ENCODE measurements around the gene RAPGEF4. TPM values are rescaled to one million over a fixed set of nuclear protein-coding genes. Genes with fewer than 3 reads are reported as not detected.

Gene RAPGEF4
- total RNA-seq, 1 experiment from 2014 or later: 2.2 TPM

- TF ChIP-seq ARID4B (CRISPR knock-in tag; IDR thresholded peaks at IDR 0.05; ENCODE audit: borderline replicate concordance): no peak
These were observed 159.2 kb downstream of the RAPGEF4 start (continued) for GRCh38 chr2:172894689-172895387.

GRCh38 chr2:172896661-172897081, 161.0 kb downstream of the RAPGEF4 start:
- Mint-ChIP-seq H3K27ac (no peak overlapping the region), H3K36me3 (no peaks in the 10 kb centered on the region), H3K4me1 (no peaks in the 10 kb centered on the region), H3K9me3 (no peaks in the 10 kb centered on the region), H3K4me3 (no peak overlapping the region), H3K27me3 (ENCODE audit: low read depth) (no peaks in the 10 kb centered on the region)
- ChIA-PET CTCF (interaction anchor here (1.9 kb wide), 1 partner anchor 35 kb away, joined by 5 read pairs; no protein-coding TSS in a partner anchor), POLR2A (interaction anchor here (0.7 kb wide), 1 partner anchor 186 kb away, joined by 5 read pairs; no protein-coding TSS in a partner anchor)
- TF ChIP-seq ZBTB43 (CRISPR knock-in tag; IDR thresholded peaks at IDR 0.05) (no peak), SMAD3 (CRISPR knock-in tag; IDR thresholded peaks at IDR 0.05; ENCODE audit: borderline replicate concordance) (no peak), FOXJ3 (CRISPR knock-in tag; IDR thresholded peaks at IDR 0.05; ENCODE audit: borderline replicate concordance) (no peak), CREB1 (CRISPR knock-in tag; IDR thresholded peaks at IDR 0.05) (no peak), CBFB (CRISPR knock-in tag; IDR thresholded peaks at IDR 0.05; ENCODE audit: low read depth) (no peak), ZNF263 (CRISPR knock-in tag; IDR thresholded peaks at IDR 0.05; ENCODE audit: low read depth) (no peak), ZNF317 (CRISPR knock-in tag; IDR thresholded peaks at IDR 0.05; ENCODE audit: borderline replicate concordance, low read depth) (no peak), RORB (CRISPR knock-in tag; IDR thresholded peaks at IDR 0.05) (no peak), NR3C1 (CRISPR knock-in tag; conservative IDR thresholded peaks at IDR 0.05; ENCODE audit: low read depth) (no peak), NFE2L1 (CRISPR knock-in tag; IDR thresholded peaks at IDR 0.05) (no peak), AR (CRISPR knock-in tag; IDR thresholded peaks at IDR 0.05) (no peak), NR1H2 (CRISPR knock-in tag; IDR thresholded peaks at IDR 0.05) (no peak)
- DNase-seq (ENCODE audit: low spot score): no peak
- no peak for ATAC-seq

GRCh38 chr2:172900871-172901270, 165.2 kb downstream of the RAPGEF4 start:
- TF ChIP-seq ATF1 (CRISPR knock-in tag; IDR thresholded peaks at IDR 0.05) (no peak), SMAD4 (CRISPR knock-in tag; IDR thresholded peaks at IDR 0.05) (no peak), ZMAT4 (CRISPR knock-in tag; IDR thresholded peaks at IDR 0.05) (no peak), ATF6 (CRISPR knock-in tag; IDR thresholded peaks at IDR 0.05) (no peak)
- no peak for DNase-seq (ENCODE audit: low spot score)
- Mint-ChIP-seq H3K4me3 (no peak overlapping the region), H3K27ac (no peak overlapping the region), H3K9me3 (no peaks in the 10 kb centered on the region), H3K4me1 (peaks cover 12% of the 10 kb centered on the region), H3K27me3 (ENCODE audit: low read depth) (no peaks in the 10 kb centered on the region), H3K36me3 (no peaks in the 10 kb centered on the region)
- CTCF ChIA-PET: no interaction called here
- POLR2A ChIA-PET: no interaction called here
- no peak for ATAC-seq
